ENCODE results near the gene HDDC3. TPM values are rescaled to one million over a fixed set of nuclear protein-coding genes. Genes with fewer than 3 reads are reported as not detected.
"Not testable (repeated sequence)": the region's sequence is repeated elsewhere in the genome, so short reads cannot be mapped to it uniquely, and the experiment has no call there.

The HDDC3 gene
- total RNA-seq, 1 experiment from 2014 or later = 17.1 TPM

DNA sequence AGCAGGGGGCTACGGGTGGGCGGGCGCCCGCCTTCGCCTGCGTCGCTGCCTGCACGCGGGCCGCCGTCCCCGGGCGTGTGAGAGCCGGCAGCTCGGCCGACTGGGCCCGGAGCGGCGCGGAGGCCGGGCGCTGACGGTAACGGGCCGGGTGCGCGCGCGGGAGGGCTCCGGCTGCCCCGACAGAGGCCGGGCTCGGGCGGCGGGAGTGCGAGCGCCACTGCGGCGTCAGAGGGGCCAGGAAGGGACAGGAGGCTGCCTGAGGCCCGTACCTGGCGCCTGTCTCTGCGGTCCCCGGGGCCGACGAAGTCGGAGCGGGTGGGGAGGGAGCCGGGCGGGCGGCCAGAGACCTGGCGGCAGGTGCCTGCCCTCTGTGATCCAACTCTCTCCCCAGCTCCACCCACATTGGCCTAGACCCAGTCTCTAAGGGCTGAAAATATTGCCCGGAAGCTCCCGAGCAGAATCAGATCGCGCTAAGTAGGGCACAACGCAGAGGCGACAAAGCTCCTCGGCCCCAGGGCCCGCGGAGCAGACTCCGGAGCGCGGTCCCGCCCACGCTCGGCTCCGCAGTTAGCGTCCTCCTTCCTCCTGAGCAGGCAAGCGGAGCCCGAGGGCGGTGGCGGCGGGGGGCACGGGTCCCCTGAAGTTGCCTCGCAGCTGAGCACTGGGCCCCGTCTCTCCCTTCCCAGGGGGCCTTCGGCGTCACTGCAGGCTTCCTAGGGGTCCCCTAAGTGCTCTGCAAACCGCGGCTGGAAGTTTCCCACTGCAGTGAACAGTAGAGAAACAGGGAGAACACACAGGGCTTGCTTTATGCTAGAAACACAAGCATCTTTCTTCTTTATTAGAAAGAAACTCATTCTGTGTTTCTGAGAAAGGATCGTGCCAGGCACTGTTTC lies 29.3 kb downstream of the HDDC3 start, which contains the start of gene MAN2A2:
MAN2A2 (plus strand) TSS at position 463 of the 893 bp plus-strand sequence. CDS start 906 bp downstream, outside the sequence.
- in situ Hi-C loops (cut with HindIII; ENCODE audit: low sequenced_read_pairs) = no loop called here
- peak; percentile 78 for DNase-seq (ENCODE audit: low spot score)

DNA sequence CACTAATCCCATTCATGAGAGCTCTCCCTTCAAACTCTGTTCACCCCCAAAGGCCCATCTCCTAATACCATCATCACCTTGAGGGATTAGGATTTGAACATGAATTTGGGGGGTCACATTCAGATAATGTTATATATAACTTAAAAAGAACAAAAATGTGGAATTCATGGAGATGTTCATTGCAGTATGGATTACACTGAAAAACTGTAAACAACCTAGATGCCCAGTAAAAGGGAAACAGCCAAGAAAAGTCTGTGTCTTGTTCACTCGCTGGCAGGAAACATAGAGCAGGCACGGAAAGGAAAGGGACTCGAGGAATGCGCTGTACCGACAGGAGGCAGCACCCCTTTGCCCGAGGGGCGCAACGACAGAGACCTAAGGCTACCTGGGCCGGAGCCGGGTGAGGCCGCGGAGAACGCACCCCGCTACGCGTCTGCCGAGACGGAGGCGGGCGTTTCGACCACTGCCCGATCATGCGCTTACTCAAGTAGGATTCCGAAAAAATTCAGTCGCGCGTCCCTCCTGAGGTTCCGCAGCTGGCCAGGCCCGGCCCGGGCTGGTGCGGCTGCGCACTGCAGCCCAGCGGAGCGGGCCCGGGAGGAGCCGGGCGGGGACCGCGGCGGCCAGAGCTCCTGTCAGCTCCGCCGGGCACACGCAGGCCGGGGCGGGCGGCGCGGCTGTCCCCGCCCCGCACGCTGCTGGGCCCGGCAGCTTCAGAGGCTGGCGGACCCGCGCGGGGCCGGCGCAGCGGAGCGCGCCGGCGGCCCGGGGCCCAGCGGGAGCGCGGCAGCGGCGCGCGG lies 30.1 kb downstream of the HDDC3 start:
- in situ Hi-C loops (cut with HindIII; ENCODE audit: low sequenced_read_pairs) = no loop called here
- DNase-seq (ENCODE audit: low spot score) = peak; percentile 79

DNA sequence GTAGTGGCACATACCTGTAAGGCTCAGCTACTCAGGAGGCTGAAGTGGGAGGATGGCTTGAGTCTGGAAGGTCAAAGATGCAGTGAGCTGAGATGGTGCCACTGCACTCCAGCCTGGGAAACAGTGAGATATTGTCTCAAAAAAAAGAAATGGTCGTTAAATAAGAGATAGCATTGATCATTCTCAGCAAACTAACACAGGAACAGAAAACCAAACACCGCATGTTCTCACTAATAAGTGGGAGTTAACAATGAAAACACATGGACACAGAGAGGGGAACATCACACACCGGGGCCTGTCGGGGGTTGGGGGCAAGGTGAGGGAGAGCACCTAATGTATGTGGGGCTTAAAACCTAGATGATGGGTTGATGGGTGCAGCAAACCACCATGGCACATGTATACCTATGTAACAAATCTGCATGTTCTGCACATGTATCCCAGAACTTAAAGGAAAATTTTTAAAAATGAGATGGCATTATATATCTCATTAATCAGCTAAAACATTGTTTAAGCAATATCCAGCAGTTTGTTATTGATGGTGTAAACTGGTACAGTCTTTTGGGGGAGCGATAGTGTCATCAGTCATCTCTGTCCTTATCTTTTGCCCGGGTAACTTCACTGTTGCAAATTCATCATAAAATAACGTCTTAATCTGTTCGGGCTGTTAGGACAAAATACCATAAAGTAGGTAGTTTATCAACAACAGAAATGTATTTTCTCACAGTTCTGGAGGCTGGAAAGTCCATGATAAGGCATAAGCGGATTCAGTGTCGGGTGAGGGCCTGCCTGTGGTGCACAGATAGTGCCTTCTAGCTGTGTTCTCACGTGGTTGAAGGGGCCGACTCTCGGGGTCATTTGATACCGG lies 30.9 kb downstream of the HDDC3 start:
- in situ Hi-C loops (cut with HindIII; ENCODE audit: low sequenced_read_pairs) = no loop called here

DNA sequence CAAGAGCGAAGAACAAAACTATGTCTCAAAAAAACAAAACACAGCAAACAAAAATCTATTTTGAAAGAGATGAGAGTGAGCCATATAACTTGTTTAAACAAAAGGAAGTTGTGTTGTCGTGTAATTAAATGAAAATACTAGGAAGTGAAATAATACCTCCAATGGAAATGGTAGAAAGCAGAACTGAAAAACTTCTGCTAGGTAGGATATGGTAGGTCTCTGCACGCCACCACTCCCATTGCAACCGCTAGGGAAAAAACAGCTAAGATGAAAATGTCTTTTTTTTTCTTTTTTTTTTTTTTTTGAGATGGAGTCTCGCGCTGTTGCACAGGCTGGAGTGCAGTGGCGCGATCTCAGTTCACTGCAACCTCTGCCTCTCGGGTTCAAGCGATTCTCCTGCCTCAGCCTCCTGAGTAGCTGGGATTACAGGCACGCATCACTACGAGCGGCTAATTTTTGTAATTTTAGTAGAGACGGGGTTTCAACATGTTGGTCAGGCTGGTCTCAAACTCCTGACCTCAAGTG lies 35.2 kb downstream of the HDDC3 start:
- DNase-seq (ENCODE audit: low spot score); in situ Hi-C loops (cut with HindIII; ENCODE audit: low sequenced_read_pairs): not testable (repeated sequence)

More for the DNA sequence above, 30.9 kb downstream of the HDDC3 start:
- DNase-seq (ENCODE audit: low spot score) = peak; percentile 44

DNA sequence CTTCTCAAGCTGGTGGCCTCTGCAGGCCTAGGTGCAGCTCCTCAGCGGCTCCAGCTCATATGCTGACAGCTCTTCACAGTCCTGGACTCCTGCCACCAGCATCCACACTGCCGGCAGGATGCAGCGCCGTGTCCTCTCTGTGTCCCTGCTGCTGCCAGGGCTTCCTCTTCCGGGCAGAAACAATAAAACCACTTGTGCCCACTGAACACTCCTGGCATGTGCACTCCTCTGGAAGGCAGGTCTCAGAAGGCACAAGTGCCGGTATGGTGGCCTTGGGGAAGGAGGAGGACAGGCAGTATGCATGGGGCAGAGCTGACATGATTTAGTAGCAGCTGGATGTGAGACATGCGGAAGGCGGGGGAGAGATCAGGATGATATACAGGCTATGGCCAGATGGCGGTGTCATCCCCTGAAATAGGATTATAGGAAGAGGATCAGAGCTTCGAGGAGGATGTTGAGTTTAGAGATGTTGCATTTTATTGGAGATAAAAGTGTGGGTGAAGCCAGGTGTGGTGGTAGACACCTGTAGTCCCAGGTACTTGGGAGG lies 36.7 kb downstream of the HDDC3 start:
- peak; percentile 90 for DNase-seq (ENCODE audit: low spot score)
- in situ Hi-C loops (cut with HindIII; ENCODE audit: low sequenced_read_pairs) = no loop called here

DNA sequence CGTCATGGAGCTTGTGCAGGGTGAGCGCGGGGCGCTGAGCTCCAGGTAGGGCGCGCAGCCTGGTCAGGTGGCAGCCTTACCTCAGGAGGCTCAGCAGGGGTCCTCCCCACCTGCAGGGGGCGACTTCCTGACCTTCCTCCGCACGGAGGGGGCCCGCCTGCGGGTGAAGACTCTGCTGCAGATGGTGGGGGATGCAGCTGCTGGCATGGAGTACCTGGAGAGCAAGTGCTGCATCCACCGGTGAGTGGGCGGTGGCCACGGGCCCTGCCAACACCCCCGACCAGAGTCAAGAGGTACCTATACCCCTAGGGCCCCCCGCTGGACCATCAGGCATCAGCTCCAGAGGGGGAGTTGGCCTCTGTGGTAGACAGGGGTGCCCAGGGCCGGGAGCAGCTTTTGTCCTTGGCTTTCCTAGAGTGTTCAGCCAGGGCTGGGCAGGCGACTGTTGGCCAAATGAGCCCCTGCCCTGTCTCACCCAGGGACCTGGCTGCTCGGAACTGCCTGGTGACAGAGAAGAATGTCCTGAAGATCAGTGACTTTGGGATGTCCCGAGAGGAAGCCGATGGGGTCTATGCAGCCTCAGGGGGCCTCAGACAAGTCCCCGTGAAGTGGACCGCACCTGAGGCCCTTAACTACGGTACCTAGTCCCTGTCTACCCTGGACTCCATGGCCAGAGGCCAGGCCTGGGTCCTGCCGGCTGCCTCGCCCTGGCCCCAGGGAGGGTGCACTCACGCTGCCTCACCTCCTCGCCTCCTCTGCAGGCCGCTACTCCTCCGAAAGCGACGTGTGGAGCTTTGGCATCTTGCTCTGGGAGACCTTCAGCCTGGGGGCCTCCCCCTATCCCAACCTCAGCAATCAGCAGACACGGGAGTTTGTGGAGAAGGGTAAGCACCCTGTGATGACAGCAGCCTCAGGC lies 38.9 kb downstream of the HDDC3 start:
- no peak for DNase-seq (ENCODE audit: low spot score)
- in situ Hi-C loops (cut with HindIII; ENCODE audit: low sequenced_read_pairs) = no loop called here

DNA sequence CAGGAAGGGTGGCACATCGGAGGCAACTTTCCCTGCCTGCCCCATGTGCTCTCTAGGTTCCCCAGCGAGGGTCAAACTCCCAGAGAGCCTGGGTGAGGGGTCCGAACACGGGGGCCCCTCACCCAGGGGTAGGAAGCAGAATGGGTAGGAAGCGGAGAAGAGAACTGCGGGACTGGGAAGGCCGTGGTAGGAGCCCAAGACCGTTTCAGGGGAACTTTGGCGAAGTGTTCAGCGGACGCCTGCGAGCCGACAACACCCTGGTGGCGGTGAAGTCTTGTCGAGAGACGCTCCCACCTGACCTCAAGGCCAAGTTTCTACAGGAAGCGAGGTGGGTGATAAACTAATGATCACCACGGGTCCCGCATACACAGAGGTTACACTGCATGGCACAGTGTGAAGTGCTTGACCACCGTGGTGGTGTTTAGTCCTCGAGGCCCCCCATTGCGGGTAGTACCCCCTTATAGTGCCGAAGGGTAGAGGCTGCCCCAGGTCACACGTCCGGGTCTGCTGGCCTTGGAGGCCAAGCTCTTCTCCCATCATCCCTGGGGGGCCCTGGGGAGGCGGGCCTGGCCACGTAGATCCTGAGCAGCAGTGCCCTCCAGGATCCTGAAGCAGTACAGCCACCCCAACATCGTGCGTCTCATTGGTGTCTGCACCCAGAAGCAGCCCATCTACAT lies 39.7 kb downstream of the HDDC3 start:
- in situ Hi-C loops (cut with HindIII; ENCODE audit: low sequenced_read_pairs) = no loop called here
- DNase-seq (ENCODE audit: low spot score) = no peak

DNA sequence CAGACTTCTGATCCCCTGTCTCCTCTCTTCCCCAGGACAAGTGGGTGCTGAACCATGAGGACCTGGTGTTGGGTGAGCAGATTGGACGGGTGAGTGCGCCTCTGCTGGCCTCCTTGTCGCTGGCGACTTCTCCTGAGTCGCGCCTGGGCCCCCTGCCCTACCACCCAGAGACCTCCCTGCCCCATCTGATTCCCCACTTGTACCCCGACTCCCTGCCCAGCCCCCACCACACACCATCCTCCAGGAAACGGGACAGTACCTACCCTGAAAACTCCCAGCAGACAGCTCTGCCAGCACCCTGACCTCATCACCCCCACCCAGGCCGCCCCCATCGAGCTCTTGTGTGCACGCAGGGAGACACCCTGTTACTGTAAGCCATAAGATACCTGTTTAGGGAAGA lies 40.3 kb downstream of the HDDC3 start:
- in situ Hi-C loops (cut with HindIII; ENCODE audit: low sequenced_read_pairs) = no loop called here
- no peak for DNase-seq (ENCODE audit: low spot score)

DNA sequence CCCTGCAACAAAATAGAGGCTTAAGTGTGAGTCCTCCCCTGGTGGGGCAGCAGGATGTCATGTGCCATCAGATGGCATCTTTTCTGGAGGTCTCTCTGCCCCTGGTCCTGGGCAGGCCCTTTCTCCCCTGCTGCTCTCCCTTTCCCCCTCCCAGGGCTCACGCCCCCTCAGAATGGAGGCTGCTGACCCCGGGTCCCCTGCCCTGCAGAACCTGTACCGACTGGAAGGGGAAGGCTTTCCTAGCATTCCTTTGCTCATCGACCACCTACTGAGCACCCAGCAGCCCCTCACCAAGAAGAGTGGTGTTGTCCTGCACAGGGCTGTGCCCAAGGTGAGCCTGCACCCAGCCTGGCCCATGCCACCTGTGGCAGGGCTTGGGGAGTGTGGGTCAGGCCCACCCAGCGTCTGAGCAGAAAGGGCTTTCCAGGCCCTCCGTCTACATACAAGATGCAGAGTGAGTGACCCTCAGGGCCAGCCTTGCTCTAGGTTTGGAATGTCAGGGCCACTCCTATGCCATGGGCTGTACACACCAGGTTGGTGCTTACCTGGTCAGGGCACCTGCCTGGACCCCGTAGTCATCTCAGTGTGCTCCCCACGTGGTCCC lies 40.9 kb downstream of the HDDC3 start:
- no peak for DNase-seq (ENCODE audit: low spot score)
- in situ Hi-C loops (cut with HindIII; ENCODE audit: low sequenced_read_pairs) = no loop called here

DNA sequence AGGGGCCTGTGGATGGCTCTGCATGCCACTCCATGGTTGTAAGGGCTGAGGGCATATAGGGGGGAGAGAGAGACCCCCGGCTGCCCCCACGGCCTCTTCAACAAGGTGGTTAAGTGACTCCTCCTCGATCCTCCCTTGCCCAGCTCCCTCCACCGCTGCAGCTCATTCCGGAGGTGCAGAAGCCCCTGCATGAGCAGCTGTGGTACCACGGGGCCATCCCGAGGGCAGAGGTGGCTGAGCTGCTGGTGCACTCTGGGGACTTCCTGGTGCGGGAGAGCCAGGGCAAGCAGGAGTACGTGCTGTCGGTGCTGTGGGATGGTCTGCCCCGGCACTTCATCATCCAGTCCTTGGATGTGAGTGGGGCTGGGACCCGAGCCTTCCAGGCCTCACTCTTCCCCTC lies 41.5 kb downstream of the HDDC3 start:
- in situ Hi-C loops (cut with HindIII; ENCODE audit: low sequenced_read_pairs) = no loop called here
- DNase-seq (ENCODE audit: low spot score) = no peak

DNA sequence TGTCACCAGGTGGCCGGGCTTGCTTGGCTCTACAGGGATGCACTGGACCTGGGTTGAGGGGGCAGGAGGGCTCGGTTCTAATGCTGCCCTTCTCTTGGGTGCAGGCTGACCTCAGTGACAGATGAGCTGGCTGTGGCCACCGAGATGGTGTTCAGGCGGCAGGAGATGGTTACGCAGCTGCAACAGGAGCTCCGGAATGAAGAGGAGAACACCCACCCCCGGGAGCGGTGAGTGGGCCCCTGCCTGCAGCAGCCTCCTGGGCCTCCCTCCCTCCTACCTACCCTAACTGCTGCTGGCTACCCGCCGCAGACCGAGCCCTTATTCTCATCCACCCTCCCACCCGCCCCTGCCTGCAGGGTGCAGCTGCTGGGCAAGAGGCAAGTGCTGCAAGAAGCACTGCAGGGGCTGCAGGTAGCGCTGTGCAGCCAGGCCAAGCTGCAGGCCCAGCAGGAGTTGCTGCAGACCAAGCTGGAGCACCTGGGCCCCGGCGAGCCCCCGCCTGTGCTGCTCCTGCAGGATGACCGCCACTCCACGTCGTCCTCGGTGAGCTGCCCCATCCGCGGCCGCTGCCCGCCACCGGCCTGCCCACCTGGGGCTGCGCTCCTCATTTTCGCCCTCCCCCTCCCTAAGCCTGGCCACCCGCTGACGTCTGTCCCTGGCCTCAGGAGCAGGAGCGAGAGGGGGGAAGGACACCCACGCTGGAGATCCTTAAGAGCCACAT lies 42.5 kb downstream of the HDDC3 start:
- in situ Hi-C loops (cut with HindIII; ENCODE audit: low sequenced_read_pairs) = no loop called here
- DNase-seq (ENCODE audit: low spot score) = no peak

DNA sequence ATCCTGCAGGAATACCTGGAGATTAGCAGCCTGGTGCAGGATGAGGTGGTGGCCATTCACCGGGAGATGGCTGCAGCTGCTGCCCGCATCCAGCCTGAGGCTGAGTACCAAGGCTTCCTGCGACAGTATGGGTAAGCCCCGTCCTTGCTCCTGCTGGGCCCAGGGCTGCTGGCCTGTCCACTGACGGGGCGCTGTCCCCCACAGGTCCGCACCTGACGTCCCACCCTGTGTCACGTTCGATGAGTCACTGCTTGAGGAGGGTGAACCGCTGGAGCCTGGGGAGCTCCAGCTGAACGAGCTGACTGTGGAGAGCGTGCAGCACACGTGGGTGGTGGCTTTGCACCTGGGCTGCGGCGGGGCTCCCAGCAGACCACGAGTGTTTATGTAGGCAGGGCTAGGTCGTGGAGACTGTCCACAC lies 43.0 kb downstream of the HDDC3 start:
- DNase-seq (ENCODE audit: low spot score) = no peak
- in situ Hi-C loops (cut with HindIII; ENCODE audit: low sequenced_read_pairs) = no loop called here

DNA sequence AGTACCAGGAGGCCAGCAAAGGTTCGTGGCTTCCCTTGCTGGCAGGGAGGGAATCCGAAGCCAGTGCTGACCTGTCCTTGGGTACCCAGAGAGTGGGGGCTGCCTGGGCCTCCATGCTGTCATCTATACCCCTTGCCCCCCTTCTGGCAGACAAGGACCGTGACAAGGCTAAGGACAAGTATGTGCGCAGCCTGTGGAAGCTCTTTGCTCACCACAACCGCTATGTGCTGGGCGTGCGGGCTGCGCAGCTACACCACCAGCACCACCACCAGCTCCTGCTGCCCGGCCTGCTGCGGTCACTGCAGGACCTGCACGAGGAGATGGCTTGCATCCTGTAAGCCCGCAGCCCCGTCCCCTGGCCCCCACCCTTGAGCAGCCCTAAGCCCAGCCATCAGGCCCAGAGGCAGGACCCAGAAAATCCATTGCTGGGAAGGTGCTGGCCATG lies 45.3 kb downstream of the HDDC3 start:
- in situ Hi-C loops (cut with HindIII; ENCODE audit: low sequenced_read_pairs) = no loop called here
- DNase-seq (ENCODE audit: low spot score) = no peak

DNA sequence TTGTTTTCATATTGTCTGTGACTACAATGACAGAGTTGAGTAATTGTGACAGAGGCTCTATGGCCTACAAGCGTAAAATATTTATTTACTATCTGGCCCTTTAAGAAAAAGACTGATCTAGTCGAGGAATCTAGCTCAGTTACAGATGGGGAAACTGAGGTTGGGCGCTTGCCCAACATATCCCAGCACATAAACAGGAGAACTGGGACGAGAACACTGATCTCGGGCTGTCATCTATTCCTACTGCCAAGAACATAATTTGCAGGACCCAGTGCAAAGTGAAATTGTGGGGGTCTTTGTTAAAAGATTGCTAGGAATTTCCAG lies 46.1 kb downstream of the HDDC3 start:
- no peak for DNase-seq (ENCODE audit: low spot score)
- in situ Hi-C loops (cut with HindIII; ENCODE audit: low sequenced_read_pairs) = no loop called here

DNA sequence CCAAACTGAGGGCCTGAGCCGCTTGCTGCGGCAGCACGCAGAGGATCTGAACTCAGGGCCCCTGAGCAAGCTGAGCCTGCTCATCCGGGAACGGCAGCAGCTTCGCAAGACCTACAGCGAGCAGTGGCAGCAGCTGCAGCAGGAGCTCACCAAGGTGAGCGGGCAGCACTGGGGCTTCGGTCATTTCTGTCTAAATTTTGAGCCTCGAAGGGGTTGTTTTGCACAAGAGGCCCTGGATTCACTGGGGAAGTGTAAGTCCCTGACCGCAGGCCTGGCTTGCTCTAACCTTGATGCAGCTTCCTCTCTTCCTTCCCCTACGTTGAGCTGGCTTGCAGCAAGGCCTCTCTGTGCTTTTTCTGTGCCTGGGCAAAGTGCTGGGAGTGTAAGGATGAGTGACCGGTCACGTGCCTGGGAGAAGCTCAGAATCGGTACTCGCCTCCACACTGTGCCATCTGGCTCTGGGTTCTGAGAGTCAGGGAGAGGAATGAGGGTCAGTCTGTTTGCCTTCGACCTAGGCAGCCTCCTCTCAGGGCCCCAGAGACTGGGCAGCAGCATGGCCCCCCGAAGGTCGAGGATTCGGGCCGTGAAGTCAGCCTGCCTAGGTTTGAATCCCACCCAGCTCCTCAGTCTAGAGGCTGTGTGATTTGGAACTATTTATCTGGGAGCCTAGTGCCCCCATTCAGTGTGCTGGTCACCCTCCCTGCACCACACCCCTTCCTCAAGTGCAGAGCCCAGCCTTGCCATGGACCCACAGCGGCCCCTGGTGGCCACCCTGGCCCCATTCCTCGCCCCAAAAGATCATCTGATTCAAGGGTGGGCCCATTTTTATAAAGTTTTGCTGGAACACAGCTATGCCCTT lies 46.7 kb downstream of the HDDC3 start:
- DNase-seq (ENCODE audit: low spot score) = peak; percentile 72

More for the DNA sequence above, 46.7 kb downstream of the HDDC3 start:
- in situ Hi-C loops (cut with HindIII; ENCODE audit: low sequenced_read_pairs) = no loop called here

All from G401 (cell line).